ENCODE results near the gene MYH6.

DNA sequence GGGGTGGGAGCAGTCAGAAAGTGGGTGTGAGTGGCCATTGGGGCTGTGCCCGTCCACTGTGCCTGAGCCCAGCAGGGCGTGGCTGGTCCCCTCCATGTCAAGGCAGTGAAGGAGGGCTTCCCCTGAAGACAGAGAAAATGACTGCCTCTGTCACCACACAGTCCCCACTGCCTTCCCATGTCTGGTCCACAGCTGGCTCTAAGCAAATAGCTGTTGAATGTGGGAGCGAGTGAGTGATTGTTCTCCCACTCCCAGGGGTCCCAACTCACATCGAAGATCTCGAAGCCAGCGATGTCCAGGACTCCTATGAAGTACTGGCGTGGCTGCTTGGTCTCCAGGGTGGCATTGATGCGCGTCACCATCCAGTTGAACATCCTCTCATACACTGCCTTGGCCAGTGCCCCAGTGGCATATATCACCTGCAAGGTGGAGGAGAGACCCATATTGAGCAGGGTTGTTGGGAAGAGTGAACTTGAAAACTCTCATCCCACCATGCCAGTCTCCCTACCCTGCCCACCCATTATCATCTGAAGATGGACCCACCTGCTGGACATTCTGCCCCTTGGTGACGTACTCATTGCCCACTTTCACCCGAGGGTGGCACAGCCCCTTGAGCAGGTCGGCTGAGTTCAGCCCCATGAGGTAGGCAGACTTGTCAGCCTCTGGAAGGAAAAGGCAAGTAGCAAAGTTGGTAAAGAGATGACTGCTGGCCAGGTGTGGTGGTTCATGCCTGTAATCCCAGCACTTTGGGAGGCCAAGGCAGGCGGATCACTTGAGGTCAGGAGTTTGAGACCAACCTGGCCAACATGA is 20.8 kb upstream of the MYH6 start:
- TF ChIP-seq, protein P1, sequence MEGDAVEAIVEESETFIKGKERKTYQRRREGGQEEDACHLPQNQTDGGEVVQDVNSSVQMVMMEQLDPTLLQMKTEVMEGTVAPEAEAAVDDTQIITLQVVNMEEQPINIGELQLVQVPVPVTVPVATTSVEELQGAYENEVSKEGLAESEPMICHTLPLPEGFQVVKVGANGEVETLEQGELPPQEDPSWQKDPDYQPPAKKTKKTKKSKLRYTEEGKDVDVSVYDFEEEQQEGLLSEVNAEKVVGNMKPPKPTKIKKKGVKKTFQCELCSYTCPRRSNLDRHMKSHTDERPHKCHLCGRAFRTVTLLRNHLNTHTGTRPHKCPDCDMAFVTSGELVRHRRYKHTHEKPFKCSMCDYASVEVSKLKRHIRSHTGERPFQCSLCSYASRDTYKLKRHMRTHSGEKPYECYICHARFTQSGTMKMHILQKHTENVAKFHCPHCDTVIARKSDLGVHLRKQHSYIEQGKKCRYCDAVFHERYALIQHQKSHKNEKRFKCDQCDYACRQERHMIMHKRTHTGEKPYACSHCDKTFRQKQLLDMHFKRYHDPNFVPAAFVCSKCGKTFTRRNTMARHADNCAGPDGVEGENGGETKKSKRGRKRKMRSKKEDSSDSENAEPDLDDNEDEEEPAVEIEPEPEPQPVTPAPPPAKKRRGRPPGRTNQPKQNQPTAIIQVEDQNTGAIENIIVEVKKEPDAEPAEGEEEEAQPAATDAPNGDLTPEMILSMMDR (IDR thresholded peaks at IDR 0.05; ENCODE audit: insufficient read depth, low read length) = no peak
- TF ChIP-seq, protein P2, sequence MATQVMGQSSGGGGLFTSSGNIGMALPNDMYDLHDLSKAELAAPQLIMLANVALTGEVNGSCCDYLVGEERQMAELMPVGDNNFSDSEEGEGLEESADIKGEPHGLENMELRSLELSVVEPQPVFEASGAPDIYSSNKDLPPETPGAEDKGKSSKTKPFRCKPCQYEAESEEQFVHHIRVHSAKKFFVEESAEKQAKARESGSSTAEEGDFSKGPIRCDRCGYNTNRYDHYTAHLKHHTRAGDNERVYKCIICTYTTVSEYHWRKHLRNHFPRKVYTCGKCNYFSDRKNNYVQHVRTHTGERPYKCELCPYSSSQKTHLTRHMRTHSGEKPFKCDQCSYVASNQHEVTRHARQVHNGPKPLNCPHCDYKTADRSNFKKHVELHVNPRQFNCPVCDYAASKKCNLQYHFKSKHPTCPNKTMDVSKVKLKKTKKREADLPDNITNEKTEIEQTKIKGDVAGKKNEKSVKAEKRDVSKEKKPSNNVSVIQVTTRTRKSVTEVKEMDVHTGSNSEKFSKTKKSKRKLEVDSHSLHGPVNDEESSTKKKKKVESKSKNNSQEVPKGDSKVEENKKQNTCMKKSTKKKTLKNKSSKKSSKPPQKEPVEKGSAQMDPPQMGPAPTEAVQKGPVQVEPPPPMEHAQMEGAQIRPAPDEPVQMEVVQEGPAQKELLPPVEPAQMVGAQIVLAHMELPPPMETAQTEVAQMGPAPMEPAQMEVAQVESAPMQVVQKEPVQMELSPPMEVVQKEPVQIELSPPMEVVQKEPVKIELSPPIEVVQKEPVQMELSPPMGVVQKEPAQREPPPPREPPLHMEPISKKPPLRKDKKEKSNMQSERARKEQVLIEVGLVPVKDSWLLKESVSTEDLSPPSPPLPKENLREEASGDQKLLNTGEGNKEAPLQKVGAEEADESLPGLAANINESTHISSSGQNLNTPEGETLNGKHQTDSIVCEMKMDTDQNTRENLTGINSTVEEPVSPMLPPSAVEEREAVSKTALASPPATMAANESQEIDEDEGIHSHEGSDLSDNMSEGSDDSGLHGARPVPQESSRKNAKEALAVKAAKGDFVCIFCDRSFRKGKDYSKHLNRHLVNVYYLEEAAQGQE (IDR thresholded peaks at IDR 0.05; ENCODE audit: insufficient replicate concordance, low read depth) = no peak
- TF ChIP-seq POLR2AphosphoS5 (IDR thresholded peaks at IDR 0.05; ENCODE audit: low read depth) = no peak

Data from HL-60 (cell line).